NCI-H748 (cell line): ENCODE results near the gene COLEC11.
"Not testable (repeated sequence)": the region's sequence is repeated elsewhere in the genome, so short reads cannot be mapped to it uniquely, and the experiment has no call there.

Experiments
- DNase-seq: peaks from one replicate; lab custom pipeline; 2025; ENCODE audit not compliant: unreplicated experiment; lab: John Stamatoyannopoulos, UW

The COLEC11 gene

DNA sequence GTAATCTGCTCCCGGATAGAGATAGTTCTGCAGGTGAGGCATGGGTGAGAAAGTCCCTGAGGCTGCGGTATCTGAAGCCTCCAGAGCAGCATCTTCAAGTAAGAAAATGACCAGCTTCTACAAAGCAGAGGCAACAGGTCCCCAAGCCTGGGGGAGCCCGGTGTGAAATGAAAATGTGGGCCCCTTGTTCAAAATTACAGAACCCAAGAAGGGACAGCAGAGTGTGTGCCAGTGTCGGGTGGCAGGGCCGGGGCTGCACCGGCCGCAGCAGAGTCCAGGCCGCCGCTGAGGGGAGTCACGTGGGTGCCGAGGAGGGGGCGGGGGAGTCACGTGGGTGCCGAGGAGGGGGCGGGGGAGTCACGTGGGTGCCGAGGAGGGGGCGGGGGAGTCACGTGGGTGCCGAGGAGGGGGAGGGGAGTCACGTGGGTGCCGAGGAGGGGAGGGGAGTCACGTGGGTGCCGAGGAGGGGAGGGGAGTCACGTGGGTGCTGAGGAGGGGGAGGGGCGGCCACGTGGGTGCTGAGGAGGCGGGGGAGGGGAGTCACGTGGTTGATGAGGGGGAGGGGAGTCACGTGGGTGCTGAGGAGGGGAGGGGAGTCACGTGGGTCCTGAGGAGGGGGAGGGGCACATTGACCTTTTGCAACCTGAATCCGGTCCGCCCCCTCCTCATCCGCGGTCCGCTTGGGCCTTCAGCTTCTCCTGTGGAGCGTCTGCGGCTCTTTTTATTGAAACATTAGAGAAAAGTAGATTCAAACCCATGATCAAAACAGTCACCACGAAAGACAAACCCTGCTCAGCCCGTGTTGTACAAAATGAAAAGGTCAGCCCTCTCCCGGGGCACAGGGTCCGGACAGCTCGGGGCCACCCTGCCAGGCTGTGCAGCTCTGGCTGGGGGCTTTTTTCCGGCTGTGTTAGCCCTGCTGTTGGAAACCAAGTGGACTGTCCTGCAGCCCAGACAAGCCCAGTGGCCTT lies 10.4 kb downstream of the COLEC11 start:
- DNase-seq = no peak

DNA sequence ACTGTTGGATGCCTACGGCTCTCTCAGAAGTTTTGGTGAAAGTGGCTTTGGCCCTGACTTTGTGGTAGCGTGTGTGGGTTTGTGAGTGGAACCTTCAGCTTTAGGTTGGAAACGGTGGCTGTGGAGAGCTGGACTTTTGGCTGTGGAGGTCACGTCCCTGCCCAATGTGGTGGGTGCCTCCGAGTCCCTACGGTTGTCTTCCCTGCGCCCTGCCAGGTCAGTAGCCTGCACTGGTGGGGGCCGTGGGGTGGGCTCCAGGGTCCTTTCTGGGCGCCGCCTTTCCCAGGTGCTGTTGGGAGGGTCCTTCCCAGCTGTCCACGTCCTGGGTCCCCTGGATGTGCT lies 11.1 kb downstream of the COLEC11 start:
- no peak for DNase-seq

DNA sequence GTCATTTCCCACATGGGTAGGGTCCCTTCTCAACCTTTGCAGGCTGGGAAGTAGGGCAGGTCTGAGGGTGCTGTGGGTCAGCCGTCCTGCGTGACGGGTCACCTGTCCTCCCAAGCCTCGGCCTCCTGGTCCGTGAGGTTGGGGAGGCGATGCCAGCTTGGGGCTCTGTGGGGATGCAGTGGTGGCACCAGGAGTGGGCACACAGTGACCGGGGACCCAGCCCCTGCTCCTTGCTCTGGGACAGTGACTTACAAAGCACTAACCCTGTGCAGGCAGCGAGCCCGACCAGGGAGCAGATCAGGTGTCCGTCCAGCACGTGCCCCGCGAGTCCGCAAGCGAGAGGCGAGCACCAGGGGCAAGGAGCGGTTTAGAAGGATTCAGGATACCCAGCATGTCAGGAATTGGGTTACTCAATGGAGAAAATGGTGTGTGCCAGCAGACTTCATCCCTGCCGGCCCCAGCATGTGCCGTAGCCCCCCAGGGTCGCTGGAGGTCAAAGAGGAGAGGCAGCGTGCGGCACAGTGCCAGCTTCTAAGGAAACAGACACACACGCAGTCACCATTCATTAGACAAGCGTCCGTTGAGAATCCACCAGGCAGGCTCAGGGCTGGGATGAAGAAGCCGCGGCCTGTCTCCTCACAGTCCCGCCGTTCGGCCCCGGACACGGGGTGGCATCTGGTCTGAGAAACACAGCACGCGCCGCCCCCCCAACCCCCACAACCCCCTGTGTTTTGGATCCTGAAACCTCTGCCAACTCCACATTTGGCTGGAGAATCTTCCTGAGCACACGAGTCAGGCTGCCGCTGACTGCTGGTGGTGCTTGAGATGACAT lies 11.7 kb downstream of the COLEC11 start:
- DNase-seq = no peak

GRCh38 chr2:3608373-3609278 lies 13.7 kb downstream of the COLEC11 start:
- peak; percentile 21 for DNase-seq

DNA sequence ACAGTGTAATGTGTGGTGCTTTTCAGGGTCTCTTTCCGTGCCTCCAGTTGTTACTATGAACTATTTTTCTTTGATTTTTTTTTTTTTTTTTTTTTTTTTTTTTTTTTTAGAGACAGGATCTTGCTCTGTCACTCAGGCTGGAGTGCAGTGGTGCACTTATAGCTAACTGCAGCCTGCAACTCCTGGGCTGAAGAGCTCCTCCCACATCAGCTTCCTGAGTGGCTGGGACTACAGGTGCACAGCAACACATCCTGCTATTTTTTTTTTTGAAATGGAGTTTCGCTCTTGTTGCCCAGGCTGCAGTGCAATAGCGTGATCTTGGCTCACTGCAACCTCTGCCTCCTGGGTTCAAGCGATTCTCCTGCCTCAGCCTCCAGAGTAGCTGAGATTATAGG lies 14.4 kb downstream of the COLEC11 start:
- peak; percentile 37 for DNase-seq

DNA sequence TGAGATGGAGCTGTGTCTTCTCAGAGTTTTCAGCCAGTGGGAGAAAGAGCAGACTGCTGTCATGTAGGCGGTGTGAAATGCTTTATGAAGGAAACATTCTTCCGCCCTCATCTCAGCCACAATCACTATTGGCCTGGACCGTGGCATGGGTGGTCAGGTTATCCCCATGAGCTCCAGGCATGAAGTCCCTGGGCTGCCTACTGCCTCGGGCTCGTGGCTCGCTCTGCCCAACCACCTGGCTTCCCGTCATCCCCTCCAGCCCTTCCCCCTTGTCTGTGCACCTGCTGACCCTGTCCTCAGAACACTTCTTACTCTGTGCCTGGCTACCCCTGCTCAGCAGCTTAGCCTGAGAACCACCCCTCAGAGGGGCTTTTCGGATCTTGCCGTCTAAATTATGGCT lies 15.5 kb downstream of the COLEC11 start:
- DNase-seq = peak; percentile 40

- no peak for DNase-seq
These were observed 16.1 kb downstream of the COLEC11 start for GRCh38 chr2:3610881-3611505.

DNA sequence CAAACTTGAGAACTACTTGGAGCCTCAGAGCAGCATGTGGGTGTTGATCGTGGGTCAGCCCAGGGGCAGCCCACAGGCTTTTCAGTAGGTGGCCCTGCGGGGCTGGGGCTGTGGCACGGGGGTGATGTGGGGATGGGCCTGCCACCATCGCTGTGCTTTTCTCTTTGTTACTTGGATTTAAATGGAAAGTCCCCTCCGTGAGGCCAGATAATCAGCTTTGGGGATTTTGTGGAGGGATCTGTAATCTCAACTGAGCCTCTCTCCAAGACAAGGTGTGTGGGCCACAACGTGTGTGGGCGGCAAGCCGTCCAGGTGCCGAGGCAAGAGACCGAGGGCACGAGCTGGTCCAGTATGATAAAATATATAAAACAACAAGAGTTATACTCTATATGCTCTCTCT lies 16.7 kb downstream of the COLEC11 start:
- DNase-seq = no peak

DNA sequence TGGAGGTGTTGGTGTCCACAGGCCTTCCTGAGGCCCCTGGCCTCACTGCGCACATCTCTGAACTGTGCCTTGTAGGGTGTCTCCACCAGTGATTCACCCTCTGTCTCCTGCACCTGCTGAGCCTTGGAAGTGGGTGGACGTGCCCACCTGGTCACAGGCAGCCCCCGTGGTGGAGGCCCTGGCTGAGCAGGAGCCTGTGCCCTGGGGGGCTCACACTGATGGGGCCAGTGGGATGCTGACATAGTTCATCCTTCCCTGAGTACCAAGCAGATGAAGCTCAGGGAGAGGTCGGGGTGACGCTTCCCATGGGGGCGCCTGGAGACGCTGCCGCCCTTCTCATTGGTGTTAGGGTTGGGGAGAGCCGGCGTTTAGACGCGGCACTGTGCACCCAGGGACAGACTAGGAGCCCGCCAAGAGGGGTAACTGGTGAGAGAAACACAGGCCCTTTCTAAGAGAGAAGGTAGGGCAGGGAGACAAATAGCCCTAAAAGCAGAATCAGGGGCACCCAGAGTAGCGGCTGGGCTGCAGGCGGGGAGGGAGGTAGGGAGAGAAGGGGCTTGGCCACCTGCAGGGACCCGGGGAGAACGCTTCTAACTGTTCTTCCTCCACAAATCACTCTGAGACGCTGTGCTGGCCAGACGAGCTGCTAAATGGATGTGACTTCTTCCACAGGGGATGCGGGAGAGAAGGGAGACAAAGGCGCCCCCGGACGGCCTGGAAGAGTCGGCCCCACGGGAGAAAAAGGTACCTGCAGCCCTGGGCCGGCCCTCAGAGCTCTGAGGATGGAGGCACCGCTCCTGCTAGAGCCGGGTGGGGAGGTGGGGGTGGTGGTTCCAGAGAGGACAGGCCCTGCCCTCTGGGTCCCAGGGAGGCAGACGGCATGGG lies 18.0 kb downstream of the COLEC11 start:
- DNase-seq = no peak

DNA sequence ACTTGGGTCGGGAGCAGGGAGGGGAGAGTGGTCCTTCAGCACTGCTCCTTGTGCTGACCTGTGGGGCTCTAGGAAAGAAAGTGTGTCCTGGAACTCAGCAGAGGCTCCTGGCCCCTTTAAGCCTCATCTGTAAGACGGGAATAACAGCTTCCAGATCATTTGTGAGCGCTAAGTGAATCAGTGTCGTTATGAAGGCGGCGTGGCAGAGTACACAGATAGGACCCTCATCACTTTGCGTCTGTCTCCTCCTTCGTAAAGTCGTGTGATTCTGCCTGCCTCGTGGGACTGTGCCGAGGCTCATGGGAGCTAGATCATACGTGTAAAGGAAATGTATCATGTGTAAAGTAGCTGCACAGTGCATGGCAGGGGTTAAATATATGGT lies 18.6 kb downstream of the COLEC11 start:
- no peak for DNase-seq

DNA sequence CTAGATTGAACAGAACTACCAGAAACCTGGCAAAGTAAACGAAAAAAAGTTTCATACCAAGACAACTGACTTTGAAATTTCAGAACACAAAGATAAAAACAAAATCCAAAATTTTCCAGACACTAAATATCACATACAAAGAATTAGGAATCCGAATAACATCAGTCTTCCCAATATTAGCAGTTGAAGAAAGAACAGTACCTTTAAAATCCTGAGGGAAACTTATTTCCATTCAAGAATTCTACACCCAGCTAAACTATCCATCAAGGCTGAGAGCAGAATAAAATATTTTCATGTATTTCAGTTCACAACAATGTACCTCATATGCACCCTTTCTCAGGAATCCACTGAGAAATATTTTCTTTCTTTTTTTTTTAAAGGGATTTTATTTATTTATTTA lies 19.8 kb downstream of the COLEC11 start:
- DNase-seq = not testable (repeated sequence)

DNA sequence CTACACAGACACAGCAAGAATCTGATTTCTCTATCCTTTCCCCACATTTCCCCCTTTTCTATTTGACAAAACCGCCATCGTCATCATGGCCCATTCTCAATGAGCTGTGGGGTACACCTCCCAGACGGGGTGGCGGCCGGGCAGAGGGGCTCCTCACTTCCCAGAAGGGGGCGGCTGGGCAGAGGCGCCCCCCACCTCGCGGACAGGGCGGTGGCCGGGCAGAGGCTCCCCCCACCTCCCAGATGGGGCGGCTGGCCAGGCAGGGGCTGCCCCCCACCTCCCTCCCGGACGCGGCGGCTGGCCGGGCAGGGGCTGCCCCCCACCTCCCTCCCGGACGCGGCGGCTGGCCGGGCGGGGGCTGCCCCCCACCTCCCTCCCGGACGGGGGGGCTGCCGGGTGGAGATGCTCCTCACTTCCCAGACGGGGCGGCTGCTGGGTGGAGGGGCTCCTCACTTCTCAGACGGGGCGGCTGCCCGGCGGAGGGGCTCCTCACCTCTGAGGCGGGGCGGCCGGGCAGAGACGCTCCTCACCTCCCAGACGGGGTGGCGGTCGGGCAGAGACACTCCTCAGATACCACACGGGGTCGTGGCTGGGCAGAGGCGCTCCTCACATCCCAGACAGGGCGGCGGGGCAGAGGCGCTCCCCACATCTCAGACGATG lies 20.8 kb downstream of the COLEC11 start:
- not testable (repeated sequence) for DNase-seq

DNA sequence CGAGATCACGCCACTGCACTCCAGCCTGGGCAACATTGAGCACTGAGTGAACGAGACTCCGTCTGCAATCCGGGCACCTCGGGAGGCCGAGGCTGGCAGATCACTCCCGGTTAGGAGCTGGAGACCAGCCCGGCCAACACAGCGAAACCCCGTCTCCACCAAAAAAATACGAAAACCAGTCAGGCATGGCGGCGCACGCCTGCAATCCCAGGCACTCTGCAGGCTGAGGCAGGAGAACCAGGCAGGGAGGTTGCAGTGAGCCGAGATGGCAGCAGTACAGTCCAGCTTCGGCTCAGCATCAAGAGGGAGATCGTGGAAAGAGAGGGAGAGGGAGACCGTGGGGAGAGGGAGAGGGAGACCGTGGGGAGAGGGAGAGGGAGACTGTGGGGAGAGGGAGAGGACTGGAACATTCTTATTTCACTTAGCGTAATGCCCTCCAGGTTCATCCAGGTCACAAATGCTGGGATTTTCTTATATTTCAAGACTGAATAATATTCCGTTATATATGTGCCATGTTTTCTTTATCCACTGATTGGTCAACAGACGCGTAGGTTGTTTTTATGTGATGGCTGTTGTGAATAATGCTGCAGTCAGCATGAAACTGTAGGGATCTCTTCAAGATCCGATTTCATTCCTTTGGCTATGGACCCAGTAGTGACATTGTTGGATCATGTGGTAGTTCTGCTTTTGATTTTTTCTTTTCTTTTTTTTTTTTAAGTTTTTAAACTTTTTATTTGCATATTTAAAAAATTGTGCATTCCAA lies 21.7 kb downstream of the COLEC11 start:
- DNase-seq = not testable (repeated sequence)

DNA sequence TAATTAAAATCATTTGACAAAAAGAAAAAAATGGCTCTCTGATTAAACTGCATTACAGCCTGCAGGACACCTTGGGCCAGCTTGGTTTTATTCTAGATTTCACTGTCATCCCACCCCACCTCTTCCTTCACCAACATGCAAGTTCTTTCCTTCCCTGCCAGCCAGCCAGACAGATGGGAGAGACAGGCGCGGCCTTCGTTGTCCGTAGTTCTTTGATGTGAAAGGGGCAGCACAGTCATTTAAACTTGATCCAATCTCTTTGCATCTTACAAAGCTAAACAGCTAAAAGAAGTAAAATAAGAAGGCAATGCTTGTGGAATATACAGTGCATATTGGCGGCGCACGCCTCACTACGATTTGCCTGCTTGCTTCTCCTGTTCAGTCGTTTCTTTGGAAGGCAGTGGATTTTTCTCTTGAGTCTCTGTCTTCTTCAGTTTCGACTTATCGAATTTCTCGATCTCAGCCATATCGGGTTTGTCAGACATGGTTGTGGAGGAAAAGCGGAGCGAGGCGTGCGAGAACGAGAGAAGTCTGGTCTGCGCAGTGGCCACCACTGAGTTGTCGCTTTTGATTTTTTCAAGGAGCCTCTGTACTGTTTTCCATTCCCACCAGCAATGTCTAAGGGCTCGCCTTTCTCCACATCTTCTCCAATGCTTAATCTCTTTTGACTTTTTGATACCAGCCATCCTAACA lies 22.4 kb downstream of the COLEC11 start:
- DNase-seq = no peak

DNA sequence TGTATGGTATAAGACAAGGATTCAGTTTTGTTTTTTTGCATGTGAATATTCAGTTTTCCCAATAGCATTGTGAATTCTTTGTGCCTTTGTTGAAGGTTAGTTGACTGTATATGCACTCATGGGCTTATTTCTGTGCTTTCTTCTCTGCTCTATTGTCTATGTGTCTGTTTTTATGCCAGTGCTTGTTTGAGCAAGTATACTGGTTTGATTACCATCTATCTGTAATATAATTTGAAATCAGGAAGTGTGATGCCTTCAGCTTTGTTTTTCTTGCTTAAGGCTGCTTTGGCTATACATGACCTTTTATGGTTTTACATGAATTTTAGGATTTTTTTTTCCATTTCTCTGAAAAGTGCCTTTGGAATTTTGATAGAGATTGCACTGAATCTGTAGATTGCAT lies 23.5 kb downstream of the COLEC11 start:
- DNase-seq = no peak

DNA sequence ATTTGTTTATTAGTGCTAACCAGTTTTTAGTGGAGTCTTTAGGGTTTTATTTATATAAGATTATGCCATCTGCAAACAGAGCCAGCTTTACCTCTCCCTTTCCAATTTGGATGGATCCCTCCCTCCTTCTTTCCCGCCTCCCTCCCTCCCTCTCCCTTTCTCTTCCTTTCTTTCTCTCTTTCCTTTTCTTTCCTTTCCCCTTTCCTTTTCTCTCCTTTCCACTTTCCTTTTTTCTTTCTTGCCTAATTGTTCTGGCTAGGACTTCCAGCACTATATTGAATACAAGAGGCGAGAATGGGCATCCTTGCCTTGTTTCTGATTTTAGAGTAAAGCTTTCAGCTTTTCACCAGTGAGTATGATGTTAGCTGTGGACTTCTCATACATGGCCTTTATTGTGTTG lies 24.1 kb downstream of the COLEC11 start:
- DNase-seq = no peak

GRCh38 chr2:3619661-3620060 lies 24.7 kb downstream of the COLEC11 start:
- DNase-seq = not testable (repeated sequence)

- no peak for DNase-seq
These were observed 25.9 kb downstream of the COLEC11 start for GRCh38 chr2:3620834-3621233.
